NCI-H2227 (cell line): ENCODE data around the gene CLASRP.
"Not testable (repeated sequence)": the region's sequence is repeated elsewhere in the genome, so short reads cannot be mapped to it uniquely, and the experiment has no call there.

ENCODE experiments used
- DNase-seq: peaks from one replicate; lab custom pipeline; 2025; ENCODE audit not compliant: unreplicated experiment; lab: John Stamatoyannopoulos, UW

Gene CLASRP

GRCh38 chr19:45038931-45039893 lies at the start of gene CLASRP:
Gene CLASRP, plus strand, starts transcription at chr19:45039045. Its CDS starts 1,168 bp downstream, at chr19:45040213.
- peak; percentile 90 for DNase-seq

- DNase-seq = no peak
Observed at GRCh38 chr19:44990459-44990858, 48.4 kb upstream of the CLASRP start.

GRCh38 chr19:44990966-44991365 lies 47.9 kb upstream of the CLASRP start:
- no peak for DNase-seq

- DNase-seq = no peak
Observed at GRCh38 chr19:44992336-44993163, 46.3 kb upstream of the CLASRP start.

GRCh38 chr19:44993526-44993925 lies 45.3 kb upstream of the CLASRP start:
- no peak for DNase-seq

- DNase-seq = no peak
Observed at GRCh38 chr19:44993926-44994537, 44.8 kb upstream of the CLASRP start.

- no peak for DNase-seq
Observed at GRCh38 chr19:44998025-44998424, 40.8 kb upstream of the CLASRP start.

- DNase-seq = not testable (repeated sequence)
Observed at GRCh38 chr19:44999131-44999925, 39.5 kb upstream of the CLASRP start.

GRCh38 chr19:45000665-45001064 lies 38.2 kb upstream of the CLASRP start:
- not testable (repeated sequence) for DNase-seq

GRCh38 chr19:45001087-45001739 lies 37.6 kb upstream of the CLASRP start, which contains the start of gene RELB:
Gene RELB, plus strand, starts transcription at chr19:45001464. Its CDS starts 116 bp downstream, at chr19:45001580.
- DNase-seq = peak; percentile 92

- DNase-seq = no peak
Observed at GRCh38 chr19:45003485-45003884, 35.4 kb upstream of the CLASRP start.

GRCh38 chr19:45005787-45006186 lies 33.1 kb upstream of the CLASRP start:
- no peak for DNase-seq

- no peak for DNase-seq
Observed at GRCh38 chr19:45008552-45008951, 30.3 kb upstream of the CLASRP start.

GRCh38 chr19:45009625-45010255 lies 29.1 kb upstream of the CLASRP start:
- no peak for DNase-seq

GRCh38 chr19:45010306-45010705 lies 28.5 kb upstream of the CLASRP start:
- no peak for DNase-seq

GRCh38 chr19:45011959-45012358 lies 26.9 kb upstream of the CLASRP start:
- DNase-seq = no peak

- peak; percentile 25 for DNase-seq
Observed at GRCh38 chr19:45016388-45017314, 22.2 kb upstream of the CLASRP start.

GRCh38 chr19:45019187-45019586 lies 19.7 kb upstream of the CLASRP start:
- no peak for DNase-seq
